Neural crest cell (in vitro differentiated cells): ENCODE measurements around the gene EPN2. TPM values are rescaled to one million over a fixed set of nuclear protein-coding genes. Genes with fewer than 3 reads are reported as not detected.
"Not testable (repeated sequence)": the region's sequence is repeated elsewhere in the genome, so short reads cannot be mapped to it uniquely, and the experiment has no call there.

Experiments
- DNase-seq: peaks from one replicate; pipeline ENCODE4 v3.0.0; 2021; ENCODE audit warnings: low read depth, mixed read lengths, low spot score
- H3K27ac Mint-ChIP-seq: one replicate; pipeline ENCODE4 v1.8.0; 2021; ENCODE audit warnings: mild to moderate bottlenecking, mixed read lengths; ENCODE audit not compliant: unreplicated experiment
- H3K27me3 Mint-ChIP-seq: 2 replicates; pipeline ENCODE4 v1.8.0; 2021; ENCODE audit warnings: low read depth, mild to moderate bottlenecking, mixed read lengths
- H3K36me3 Mint-ChIP-seq: 2 replicates; pipeline ENCODE4 v1.8.0; 2021; ENCODE audit warnings: low read depth, mild to moderate bottlenecking, mixed read lengths
- H3K4me1 Mint-ChIP-seq: 2 replicates; pipeline ENCODE4 v1.8.0; 2021; ENCODE audit warnings: mixed read lengths
- H3K4me3 Mint-ChIP-seq: one replicate; pipeline ENCODE4 v1.8.0; 2021; ENCODE audit warnings: mild to moderate bottlenecking, mixed read lengths
- H3K9me3 Mint-ChIP-seq: 2 replicates; pipeline ENCODE4 v1.8.0; 2021; ENCODE audit warnings: mixed read lengths
- CTCF ChIP-seq: fragments of 200-600 bp; sonication (generic); conservative IDR thresholded peaks from 2 replicates; pipeline ENCODE4 v1.5.0; 2021; ENCODE audit warnings: antibody characterized with exemption, mild to moderate bottlenecking
- total RNA-seq: library from RNA; stranded (reverse); gene quantifications from 2 replicates; pipeline ENCODE4 v1.2.1, GENCODE V29; 2021

The EPN2 gene
- total RNA-seq, 1 donor from 2014 or later, result 45.5 TPM

GRCh38 chr17:19348806-19349205 lies 111.6 kb downstream of the EPN2 start:
- H3K36me3 Mint-ChIP-seq, result no peaks in the 10 kb centered on the region
- H3K27me3 Mint-ChIP-seq, result no peaks in the 10 kb centered on the region
- no peak for DNase-seq
- H3K4me1 Mint-ChIP-seq, result peaks cover 8% of the 10 kb centered on the region
- H3K9me3 Mint-ChIP-seq, result no peaks in the 10 kb centered on the region
- peak overlapping the region; percentile 22 for H3K27ac Mint-ChIP-seq
- no peak for TF ChIP-seq CTCF
- H3K4me3 Mint-ChIP-seq, result no peak overlapping the region

GRCh38 chr17:19353401-19353800 lies 116.2 kb downstream of the EPN2 start:
- not testable (repeated sequence) for H3K4me3 Mint-ChIP-seq, H3K9me3 Mint-ChIP-seq, H3K36me3 Mint-ChIP-seq, H3K4me1 Mint-ChIP-seq, H3K27ac Mint-ChIP-seq, DNase-seq, H3K27me3 Mint-ChIP-seq

- Mint-ChIP-seq H3K27me3 (no peaks in the 10 kb centered on the region), H3K27ac (no peak overlapping the region), H3K9me3 (no peaks in the 10 kb centered on the region), H3K4me1 (peaks cover 5% of the 10 kb centered on the region), H3K36me3 (no peaks in the 10 kb centered on the region), H3K4me3 (no peak overlapping the region)
- no peak for DNase-seq
- no peak for TF ChIP-seq CTCF
These were observed 117.6 kb downstream of the EPN2 start for GRCh38 chr17:19354748-19355147.

GRCh38 chr17:19357351-19357750 lies 120.2 kb downstream of the EPN2 start:
- no peak for TF ChIP-seq CTCF
- H3K27ac Mint-ChIP-seq, result no peak overlapping the region
- H3K9me3 Mint-ChIP-seq, result no peaks in the 10 kb centered on the region
- DNase-seq, result no peak
- H3K4me1 Mint-ChIP-seq, result peaks cover 16% of the 10 kb centered on the region
- no peaks in the 10 kb centered on the region for H3K36me3 Mint-ChIP-seq
- no peak overlapping the region for H3K4me3 Mint-ChIP-seq
- no peaks in the 10 kb centered on the region for H3K27me3 Mint-ChIP-seq

GRCh38 chr17:19357761-19358160 lies 120.6 kb downstream of the EPN2 start:
- no peak for TF ChIP-seq CTCF
- H3K36me3 Mint-ChIP-seq, result no peaks in the 10 kb centered on the region
- no peaks in the 10 kb centered on the region for H3K27me3 Mint-ChIP-seq
- DNase-seq, result no peak
- H3K4me1 Mint-ChIP-seq, result peaks cover 17% of the 10 kb centered on the region
- no peak overlapping the region for H3K4me3 Mint-ChIP-seq
- no peaks in the 10 kb centered on the region for H3K9me3 Mint-ChIP-seq
- H3K27ac Mint-ChIP-seq, result no peak overlapping the region

GRCh38 chr17:19359151-19359550 lies 122.0 kb downstream of the EPN2 start:
- Mint-ChIP-seq H3K36me3 (no peaks in the 10 kb centered on the region), H3K27me3 (peaks cover 3% of the 10 kb centered on the region), H3K27ac (no peak overlapping the region), H3K9me3 (no peaks in the 10 kb centered on the region), H3K4me3 (peak overlapping the region; percentile 2), H3K4me1 (peaks cover 17% of the 10 kb centered on the region)
- no peak for TF ChIP-seq CTCF
- DNase-seq, result no peak
